Activated B cell treated with CpG ODN at 0.5 μM for 24 hours (primary cell): ENCODE results near the gene ADM. TPM values are rescaled to one million over a fixed set of nuclear protein-coding genes. Genes with fewer than 3 reads are reported as not detected.

ENCODE experiments used
- ATAC-seq: fragments of 200-7000 bp; cut with Tn5 transposase; one replicate; pipeline ENCODE4 v1.10.0; 2021; ENCODE audit warnings: low read depth, mild to moderate bottlenecking, moderate library complexity
- CTCF ChIA-PET: fragments of 350-600 bp; sonication (Branson Sonifier 250); formaldehyde crosslinking; loops from one replicate; lab custom pipeline; 2021; ENCODE audit warnings: antibody characterized with exemption; lab: Charles Lee
- POLR2A ChIA-PET: fragments of 350-600 bp; sonication (Branson Sonifier 250); formaldehyde crosslinking; loops from one replicate; lab custom pipeline; 2021; ENCODE audit warnings: antibody characterized with exemption; lab: Charles Lee
- DNase-seq: peaks from one replicate; pipeline ENCODE4 v3.0.0; 2022
- H3K27ac Mint-ChIP-seq: one replicate; pipeline ENCODE4 v1.8.0; 2020; ENCODE audit warnings: mixed read lengths
- H3K27me3 Mint-ChIP-seq: one replicate; pipeline ENCODE4 v1.8.0; 2021; ENCODE audit warnings: mixed read lengths
- H3K36me3 Mint-ChIP-seq: one replicate; pipeline ENCODE4 v1.8.0; 2021; ENCODE audit warnings: low read depth, mixed read lengths
- H3K4me1 Mint-ChIP-seq: one replicate; pipeline ENCODE4 v1.8.0; 2021; ENCODE audit warnings: mixed read lengths
- H3K4me3 Mint-ChIP-seq: one replicate; pipeline ENCODE4 v1.8.0; 2020; ENCODE audit warnings: mild to moderate bottlenecking, mixed read lengths
- H3K9me3 Mint-ChIP-seq: one replicate; pipeline ENCODE4 v1.8.0; 2020; ENCODE audit warnings: mixed read lengths
- CTCF ChIP-seq: fragments of 200-600 bp; IDR thresholded peaks from one replicate; pipeline ENCODE4 v1.8.0; 2022; ENCODE audit warnings: antibody characterized with exemption, mild to moderate bottlenecking
- intact Hi-C: fragments of 100-400 bp; cut with micrococcal nuclease; formaldehyde crosslinking; loops from one replicate; pipeline ENCODE4 v1.15.1; 2024
- total RNA-seq: library from RNA; stranded (reverse); gene quantifications from 2 replicates; pipeline ENCODE4 v1.2.3, GENCODE V29; 2022

ADM gene
- total RNA-seq, 1 donor from 2014 or later: 1.2 TPM

- no peak for TF ChIP-seq CTCF
- intact Hi-C loops: loop anchor here (10.0 kb wide), 1 partner anchor 140 kb away; the partner anchor contains the start of gene AMPD3
- CTCF ChIA-PET: interaction anchor here (1.2 to 2.9 kb wide), 4 partner anchors 9 to 454 kb away, joined by 4 to 14 read pairs (median 4); partner anchors contain the start of gene ADM
Observed at GRCh38 chr11:10315083-10315482, 10.2 kb downstream of the ADM start.

GRCh38 chr11:10317151-10317755, 12.4 kb downstream of the ADM start:
- Mint-ChIP-seq H3K36me3 (no peaks in the 10 kb centered on the region), H3K4me3 (no peak overlapping the region)
- POLR2A ChIA-PET: interaction anchor here (0.6 to 1.7 kb wide), 9 partner anchors 10 to 1629 kb away, joined by 3 to 11 read pairs (median 3); no protein-coding TSS in a partner anchor

More at GRCh38 chr11:10315083-10315482, 10.2 kb downstream of the ADM start:
- DNase-seq (no peak), ATAC-seq (no peak)
- Mint-ChIP-seq H3K27ac (no peak overlapping the region), H3K4me3 (no peak overlapping the region), H3K4me1 (peaks cover 31% of the 10 kb centered on the region), H3K9me3 (no peaks in the 10 kb centered on the region), H3K27me3 (peaks cover 2% of the 10 kb centered on the region), H3K36me3 (no peaks in the 10 kb centered on the region)
- POLR2A ChIA-PET: interaction anchor here (1.0 to 1.3 kb wide), 3 partner anchors 10 to 560 kb away, joined by 3 to 5 read pairs (median 4); partner anchors contain the start of gene ADM

GRCh38 chr11:10317776-10318526, 13.1 kb downstream of the ADM start:
- ATAC-seq: peak; percentile 73
- H3K27me3 Mint-ChIP-seq: no peaks in the 10 kb centered on the region
- no peaks in the 10 kb centered on the region for H3K36me3 Mint-ChIP-seq
- peak; percentile 30 for DNase-seq
- intact Hi-C loops: loop anchor here (1.0 to 10.0 kb wide), 2 partner anchors 11 to 137 kb away; partner anchors contain the start of gene AMPD3
- ChIA-PET CTCF (interaction anchor here (0.7 to 1.6 kb wide), 4 partner anchors 10 to 559 kb away, joined by 3 to 11 read pairs (median 4); no protein-coding TSS in a partner anchor), POLR2A (interaction anchor here (0.6 to 1.7 kb wide), 11 partner anchors 8 to 1630 kb away, joined by 3 to 11 read pairs (median 3); partner anchors contain the start of gene CTR9)
- H3K4me3 Mint-ChIP-seq: peak overlapping the region; percentile 39
- no peaks in the 10 kb centered on the region for H3K9me3 Mint-ChIP-seq
- peak overlapping the region; percentile 75 for H3K27ac Mint-ChIP-seq
- TF ChIP-seq CTCF: no peak
- H3K4me1 Mint-ChIP-seq: peaks cover 35% of the 10 kb centered on the region

More at GRCh38 chr11:10317151-10317755, 12.4 kb downstream of the ADM start:
- intact Hi-C loops: loop anchor here (10.0 kb wide), 1 partner anchor 138 kb away; the partner anchor contains the start of gene AMPD3
- H3K27ac Mint-ChIP-seq: peak overlapping the region; percentile 75
- ATAC-seq (no peak), DNase-seq (no peak)
- no peaks in the 10 kb centered on the region for H3K27me3 Mint-ChIP-seq
- H3K9me3 Mint-ChIP-seq: no peaks in the 10 kb centered on the region
- CTCF ChIA-PET: interaction anchor here (0.9 to 1.6 kb wide), 4 partner anchors 9 to 558 kb away, joined by 3 to 11 read pairs (median 4); no protein-coding TSS in a partner anchor
- peaks cover 31% of the 10 kb centered on the region for H3K4me1 Mint-ChIP-seq
- TF ChIP-seq CTCF: no peak

- ChIA-PET CTCF (interaction anchor here (0.7 to 1.6 kb wide), 4 partner anchors 11 to 559 kb away, joined by 3 to 11 read pairs (median 4); no protein-coding TSS in a partner anchor), POLR2A (interaction anchor here (0.8 to 1.7 kb wide), 6 partner anchors 9 to 559 kb away, joined by 3 to 11 read pairs (median 5); partner anchors contain the start of gene CTR9)
- Mint-ChIP-seq H3K4me1 (peaks cover 36% of the 10 kb centered on the region), H3K9me3 (no peaks in the 10 kb centered on the region), H3K4me3 (peak overlapping the region; percentile 39), H3K27me3 (peaks cover 2% of the 10 kb centered on the region), H3K27ac (peak overlapping the region; percentile 75), H3K36me3 (no peaks in the 10 kb centered on the region)
- no peak for TF ChIP-seq CTCF
- ATAC-seq (no peak), DNase-seq (no peak)
- intact Hi-C loops: loop anchor here (1.0 to 10.0 kb wide), 2 partner anchors 11 to 136 kb away; partner anchors contain the start of gene AMPD3
Observed at GRCh38 chr11:10318527-10318802, 13.6 kb downstream of the ADM start.
